MCF 10A (cell line): Measurements from ENCODE around the gene PXDC1. TPM values are rescaled to one million over a fixed set of nuclear protein-coding genes. Genes with fewer than 3 reads are reported as not detected.
"Not testable (repeated sequence)": the region's sequence is repeated elsewhere in the genome, so short reads cannot be mapped to it uniquely, and the experiment has no call there.

Source experiments
- BruUV-seq: library from RNA; stranded (reverse); fragments of 400-500 nt; replicated peaks from 2 replicates; lab custom pipeline; 2021; lab: Mats Ljungman, UMichigan
- CTCF ChIA-PET: fragments of 300-600 bp; sonication (Branson Sonifier 250); formaldehyde crosslinking; extraction: SDS; loops from one replicate; lab custom pipeline; 2021; ENCODE audit warnings: antibody characterized with exemption, inconsistent platforms; lab: Yijun Ruan, JAX
- POLR2A ChIA-PET: fragments of 300-600, 350-650 bp; sonication (Branson Sonifier 250); formaldehyde crosslinking; extraction: SDS; loops from one replicate; lab custom pipeline; 2020; ENCODE audit warnings: antibody characterized with exemption, inconsistent platforms; lab: Yijun Ruan, JAX
- DNase-seq: peaks from one replicate; pipeline ENCODE4 v3.0.0-alpha.2; 2018; ENCODE audit not compliant: unreplicated experiment
- H3K27ac Mint-ChIP-seq: one replicate; pipeline ENCODE4 v1.8.0; 2022; ENCODE audit warnings: mild to moderate bottlenecking, low read depth, mixed read lengths; ENCODE audit not compliant: unreplicated experiment
- H3K27me3 Mint-ChIP-seq: one replicate; pipeline ENCODE4 v1.8.0; 2022; ENCODE audit warnings: mixed read lengths; ENCODE audit not compliant: insufficient read depth, unreplicated experiment
- H3K36me3 Mint-ChIP-seq: one replicate; pipeline ENCODE4 v1.8.0; 2022; ENCODE audit warnings: mild to moderate bottlenecking, moderate library complexity, mixed read lengths; ENCODE audit not compliant: insufficient read depth, unreplicated experiment
- H3K4me1 Mint-ChIP-seq: one replicate; pipeline ENCODE4 v1.8.0; 2022; ENCODE audit warnings: mixed read lengths; ENCODE audit not compliant: insufficient read depth, unreplicated experiment
- H3K4me3 Mint-ChIP-seq: one replicate; pipeline ENCODE4 v1.8.0; 2022; ENCODE audit warnings: mild to moderate bottlenecking, moderate library complexity, mixed read lengths; ENCODE audit not compliant: unreplicated experiment
- H3K9me3 Mint-ChIP-seq: one replicate; pipeline ENCODE4 v1.8.0; 2022; ENCODE audit warnings: mixed read lengths; ENCODE audit not compliant: unreplicated experiment
- CTCF ChIP-seq: fragments of 200-600 bp; IDR thresholded peaks from one replicate; pipeline ENCODE4 v1.8.0; 2022; ENCODE audit warnings: antibody characterized with exemption, mild to moderate bottlenecking; ENCODE audit not compliant: unreplicated experiment
- intact Hi-C: fragments of 100-400 bp; cut with micrococcal nuclease; formaldehyde crosslinking; loops from 2 replicates; pipeline ENCODE4 v1.14.1; 2022
- total RNA-seq: library from RNA; stranded (reverse); gene quantifications from 2 replicates; pipeline ENCODE4 v1.2.3, GENCODE V29; 2022

Gene PXDC1
- total RNA-seq, 1 experiment from 2014 or later: 48.1 TPM

- no peak for TF ChIP-seq CTCF
- DNase-seq: no peak
- intact Hi-C loops: no loop called here
- ChIA-PET CTCF (no interaction called here), POLR2A (no interaction called here)
- Mint-ChIP-seq H3K27ac (no peak overlapping the region), H3K4me1 (no peaks in the 10 kb centered on the region), H3K9me3 (no peaks in the 10 kb centered on the region), H3K36me3 (peaks cover 47% of the 10 kb centered on the region), H3K4me3 (no peak overlapping the region), H3K27me3 (no peaks in the 10 kb centered on the region)
- BruUV-seq: no TSS peak
Observed at GRCh38 chr6:3722785-3723184, 28.7 kb downstream of the PXDC1 start.

GRCh38 chr6:3721810-3722621 lies 29.5 kb downstream of the PXDC1 start:
- Mint-ChIP-seq H3K36me3 (peaks cover 41% of the 10 kb centered on the region), H3K27ac (no peak overlapping the region), H3K4me1 (no peaks in the 10 kb centered on the region), H3K27me3 (no peaks in the 10 kb centered on the region), H3K4me3 (no peak overlapping the region), H3K9me3 (no peaks in the 10 kb centered on the region)
- no peak for DNase-seq
- intact Hi-C loops: no loop called here
- TF ChIP-seq CTCF: no peak
- POLR2A ChIA-PET: interaction anchor here (0.6 to 0.7 kb wide), 2 partner anchors 173 to 851 kb away, joined by 3 to 5 read pairs; no protein-coding TSS in a partner anchor
- CTCF ChIA-PET: interaction anchor here (0.6 kb wide), 2 partner anchors 90 to 595 kb away, joined by 3 to 4 read pairs; no protein-coding TSS in a partner anchor
- BruUV-seq: TSS peak; percentile 4

- H3K27ac Mint-ChIP-seq, H3K4me1 Mint-ChIP-seq, H3K9me3 Mint-ChIP-seq, intact Hi-C loops, POLR2A ChIA-PET, DNase-seq, BruUV-seq, H3K4me3 Mint-ChIP-seq, H3K27me3 Mint-ChIP-seq: not testable (repeated sequence)
- CTCF ChIA-PET: interaction anchor here (1.7 kb wide), 1 partner anchor 11 kb away, joined by 4 read pairs; no protein-coding TSS in a partner anchor
- peaks cover 36% of the 10 kb centered on the region for H3K36me3 Mint-ChIP-seq
Observed at GRCh38 chr6:3720770-3721169, 30.7 kb downstream of the PXDC1 start.

GRCh38 chr6:3719462-3720308 lies 31.8 kb downstream of the PXDC1 start:
- no peak overlapping the region for H3K4me3 Mint-ChIP-seq
- H3K27me3 Mint-ChIP-seq: no peaks in the 10 kb centered on the region
- H3K4me1 Mint-ChIP-seq: no peaks in the 10 kb centered on the region
- no TSS peak for BruUV-seq
- H3K27ac Mint-ChIP-seq: no peak overlapping the region
- POLR2A ChIA-PET: interaction anchor here (0.7 kb wide), 1 partner anchor 194 kb away, joined by 3 read pairs; no protein-coding TSS in a partner anchor
- no peak for DNase-seq
- CTCF ChIA-PET: interaction anchor here (0.8 to 1.7 kb wide), 3 partner anchors 9 to 14 kb away, joined by 3 to 4 read pairs (median 3); no protein-coding TSS in a partner anchor
- no peaks in the 10 kb centered on the region for H3K9me3 Mint-ChIP-seq
- H3K36me3 Mint-ChIP-seq: peaks cover 31% of the 10 kb centered on the region
- intact Hi-C loops: no loop called here
- TF ChIP-seq CTCF: no peak
